ENCODE data around the gene XRCC4. TPM values are rescaled to one million over a fixed set of nuclear protein-coding genes. Genes with fewer than 3 reads are reported as not detected.

XRCC4 gene
- total and polyA plus RNA-seq, 9 of the 15 experiments (the other 6 are each of a cell fraction or from before 2014, with no cell fraction given): 13.6 to 61.6 (median 22.4) TPM

DNA sequence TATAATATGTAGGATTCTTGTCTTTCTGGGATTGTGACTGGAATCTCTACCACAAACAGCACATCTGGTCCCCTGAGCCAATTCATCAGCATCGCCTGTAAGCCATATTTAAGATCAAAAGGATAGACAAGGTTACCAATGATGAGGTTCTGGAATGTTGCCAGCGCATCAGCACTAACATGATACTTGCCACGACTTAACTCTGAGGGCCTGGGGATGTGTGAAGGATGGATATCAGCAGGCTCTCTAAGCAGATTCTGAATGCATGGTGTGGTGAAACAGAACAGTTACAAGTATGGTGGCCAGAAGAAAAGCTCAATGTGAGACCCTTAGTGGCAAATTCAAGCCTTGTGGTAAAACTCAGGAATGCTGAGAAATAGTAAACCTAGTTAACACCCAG lies 143.0 kb downstream of the XRCC4 start:
- Histone ChIP-seq H3K79me2 (ENCODE audit: control insufficient read depth, insufficient read depth, low read length) (no peaks in the 10 kb centered on the region), H3K9me1 (ENCODE audit: control insufficient read depth, insufficient read depth, low read length) (no peaks in the 10 kb centered on the region), H3K9ac (ENCODE audit: insufficient read depth in 1 of 2, low read depth in 2 of 2, low read length in 2 of 2) (no peak overlapping the region), H3K27me3 (ENCODE audit: control insufficient read depth in 2 of 2, insufficient read depth in 2 of 2, low read length in 2 of 2) (no peaks in the 10 kb centered on the region), H3K36me3 (ENCODE audit: control insufficient read depth, insufficient read depth, low read length) (no peaks in the 10 kb centered on the region), H3K4me3 (no peak overlapping the region), H3K4me1 (replicated peaks in 1 of 2; ENCODE audit: control insufficient read depth in 2 of 2, insufficient read depth in 2 of 2, low read length in 2 of 2) (no peaks in the 10 kb centered on the region), H3K27ac (ENCODE audit: extremely low read depth, low read depth, low read length) (no peak overlapping the region), H2AFZ (ENCODE audit: low read depth, low read length) (no peak overlapping the region), H3K4me2 (ENCODE audit: insufficient read depth, low read length) (no peak overlapping the region), H3K9me3 (replicated peaks; ENCODE audit: control insufficient read depth, insufficient read depth, low read depth, low read length) (no peaks in the 10 kb centered on the region), H4K20me1 (replicated peaks; ENCODE audit: control insufficient read depth, insufficient read depth, low read length) (no peaks in the 10 kb centered on the region)
- no TSS peak for BruUV-seq (replicated peaks)
- WGBS (ENCODE audit: insufficient coverage, low coverage, missing lambda C conversion rate): 13% methylated on average over 3 of the region's 3 CpGs
- intact Hi-C loops (cut with micrococcal nuclease): no loop called here
- FAIRE-seq (no peak), DNase-seq (ENCODE audit: extremely low read depth in 1 of 4, low spot score in 3 of 4) (peak in 1 of 4 experiments; percentile 3), ATAC-seq (no peak)
- ChIA-PET POLR2A (interaction anchor here (1.2 kb wide), 1 partner anchor 17 kb away, joined by 4 read pairs; no protein-coding TSS in a partner anchor), CTCF (ENCODE audit: low intra/inter-chr PET ratio) (no interaction called here)
- TF ChIP-seq NFIC (IDR thresholded peaks at IDR 0.05): peak; percentile 44; the same call in 1 of the 2 replicates
- TF ChIP-seq, protein P1, sequence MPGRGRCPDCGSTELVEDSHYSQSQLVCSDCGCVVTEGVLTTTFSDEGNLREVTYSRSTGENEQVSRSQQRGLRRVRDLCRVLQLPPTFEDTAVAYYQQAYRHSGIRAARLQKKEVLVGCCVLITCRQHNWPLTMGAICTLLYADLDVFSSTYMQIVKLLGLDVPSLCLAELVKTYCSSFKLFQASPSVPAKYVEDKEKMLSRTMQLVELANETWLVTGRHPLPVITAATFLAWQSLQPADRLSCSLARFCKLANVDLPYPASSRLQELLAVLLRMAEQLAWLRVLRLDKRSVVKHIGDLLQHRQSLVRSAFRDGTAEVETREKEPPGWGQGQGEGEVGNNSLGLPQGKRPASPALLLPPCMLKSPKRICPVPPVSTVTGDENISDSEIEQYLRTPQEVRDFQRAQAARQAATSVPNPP (IDR thresholded peaks at IDR 0.05; ENCODE audit: borderline replicate concordance, insufficient read depth, insufficient read length): no peak
- in situ Hi-C loops (cut with MboI): no loop called here

DNA sequence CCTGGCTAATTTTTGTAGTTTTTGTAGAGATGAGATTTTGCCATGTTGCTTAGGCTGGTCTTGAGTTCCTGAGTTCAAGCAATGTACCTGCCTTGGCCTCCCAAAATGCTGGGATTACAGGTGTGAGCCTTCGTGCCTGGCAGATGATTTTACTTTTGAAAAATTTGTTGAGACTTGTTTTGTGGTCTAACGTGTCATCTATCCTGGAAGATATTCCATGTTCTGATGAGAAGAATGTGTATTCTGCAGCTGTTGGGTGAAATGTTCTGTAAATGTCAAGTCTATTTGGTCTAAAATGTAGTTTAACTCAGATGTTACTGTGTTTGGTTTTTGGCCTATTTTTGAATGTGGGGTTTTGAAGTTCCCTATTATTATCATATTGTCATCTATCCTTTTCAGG lies 145.6 kb downstream of the XRCC4 start:
- POLR2A ChIA-PET: no interaction called here
- no peaks in the 10 kb centered on the region for H4K20me1 ChIP-seq (replicated peaks; ENCODE audit: control insufficient read depth, insufficient read depth, low read length)
- H3K27ac ChIP-seq (ENCODE audit: extremely low read depth, low read depth, low read length): no peak overlapping the region
- H3K9ac ChIP-seq (ENCODE audit: insufficient read depth in 1 of 2, low read depth in 2 of 2, low read length in 2 of 2): no peak overlapping the region
- H3K4me2 ChIP-seq (ENCODE audit: insufficient read depth, low read length): no peak overlapping the region
- H3K27me3 ChIP-seq (ENCODE audit: control insufficient read depth in 2 of 2, insufficient read depth in 2 of 2, low read length in 2 of 2): no peaks in the 10 kb centered on the region
- no peaks in the 10 kb centered on the region for H3K4me1 ChIP-seq (replicated peaks in 1 of 2; ENCODE audit: control insufficient read depth in 2 of 2, insufficient read depth in 2 of 2, low read length in 2 of 2)
- ATAC-seq (no peak), FAIRE-seq (no peak), DNase-seq (ENCODE audit: extremely low read depth in 1 of 4, low spot score in 3 of 4) (no peak)
- no peaks in the 10 kb centered on the region for H3K79me2 ChIP-seq (ENCODE audit: control insufficient read depth, insufficient read depth, low read length)
- no peaks in the 10 kb centered on the region for H3K36me3 ChIP-seq (ENCODE audit: control insufficient read depth, insufficient read depth, low read length)
- in situ Hi-C loops (cut with MboI) (no loop called here), intact Hi-C loops (cut with micrococcal nuclease) (no loop called here)
- WGBS (ENCODE audit: insufficient coverage, low coverage, missing lambda C conversion rate): 50% methylated on average over 2 of the region's 2 CpGs
- no peaks in the 10 kb centered on the region for H3K9me3 ChIP-seq (replicated peaks; ENCODE audit: control insufficient read depth, insufficient read depth, low read depth, low read length)
- TF ChIP-seq IRF2 (CRISPR knock-in tag; IDR thresholded peaks at IDR 0.05): no peak
- no peak for TF ChIP-seq SPI1 (IDR thresholded peaks at IDR 0.05; ENCODE audit: borderline replicate concordance, low read depth, low read length)
- H3K4me3 ChIP-seq: no peak overlapping the region
- H3K9me1 ChIP-seq (ENCODE audit: control insufficient read depth, insufficient read depth, low read length): no peaks in the 10 kb centered on the region
- no peak overlapping the region for H2AFZ ChIP-seq (ENCODE audit: low read depth, low read length)
- no TSS peak for BruUV-seq (replicated peaks)
- CTCF ChIA-PET (ENCODE audit: low intra/inter-chr PET ratio): no interaction called here
